ENCODE data around the gene PTPRE.

PTPRE gene

GRCh38 chr10:127897177-127897576 lies 9.7 kb upstream of the PTPRE start:
- Histone ChIP-seq H3K4me2 (ENCODE audit: low read depth, low read length, poor library complexity, severe bottlenecking) (no peak overlapping the region), H3K9me2 (replicated peaks; ENCODE audit: low read depth, low read length) (no peaks in the 10 kb centered on the region), H3K27me3 (ENCODE audit: insufficient read depth, low read length, poor library complexity, severe bottlenecking) (no peaks in the 10 kb centered on the region), H3K9ac (ENCODE audit: low read depth, low read length, poor library complexity, severe bottlenecking) (no peak overlapping the region), H3K9me3 (ENCODE audit: insufficient read depth, low read depth, low read length) (0 out of 2 replicates have a peak, but pooled peaks cover 4% of the 10 kb centered on the region), H3F3A (ENCODE audit: low read depth) (no peaks in the 10 kb centered on the region), H3K79me2 (ENCODE audit: insufficient read depth, low read length) (no peaks in the 10 kb centered on the region), H3K4me3 (ENCODE audit: low read length, poor library complexity, severe bottlenecking) (no peak overlapping the region), H4K20me1 (ENCODE audit: insufficient read depth, low read length, poor library complexity, severe bottlenecking) (no peaks in the 10 kb centered on the region), H3K4me1 (ENCODE audit: insufficient read depth, low read length, poor library complexity, severe bottlenecking) (no peaks in the 10 kb centered on the region), H3K36me3 (ENCODE audit: insufficient read depth, low read length) (no peaks in the 10 kb centered on the region), H2AFZ (ENCODE audit: low read length) (no peak overlapping the region)
- no peak for TF ChIP-seq EZH2phosphoT487 (IDR thresholded peaks at IDR 0.05; ENCODE audit: borderline replicate concordance)
- no peak for TF ChIP-seq CTCF (conservative IDR thresholded peaks at IDR 0.05; ENCODE audit: low read length)

DNA sequence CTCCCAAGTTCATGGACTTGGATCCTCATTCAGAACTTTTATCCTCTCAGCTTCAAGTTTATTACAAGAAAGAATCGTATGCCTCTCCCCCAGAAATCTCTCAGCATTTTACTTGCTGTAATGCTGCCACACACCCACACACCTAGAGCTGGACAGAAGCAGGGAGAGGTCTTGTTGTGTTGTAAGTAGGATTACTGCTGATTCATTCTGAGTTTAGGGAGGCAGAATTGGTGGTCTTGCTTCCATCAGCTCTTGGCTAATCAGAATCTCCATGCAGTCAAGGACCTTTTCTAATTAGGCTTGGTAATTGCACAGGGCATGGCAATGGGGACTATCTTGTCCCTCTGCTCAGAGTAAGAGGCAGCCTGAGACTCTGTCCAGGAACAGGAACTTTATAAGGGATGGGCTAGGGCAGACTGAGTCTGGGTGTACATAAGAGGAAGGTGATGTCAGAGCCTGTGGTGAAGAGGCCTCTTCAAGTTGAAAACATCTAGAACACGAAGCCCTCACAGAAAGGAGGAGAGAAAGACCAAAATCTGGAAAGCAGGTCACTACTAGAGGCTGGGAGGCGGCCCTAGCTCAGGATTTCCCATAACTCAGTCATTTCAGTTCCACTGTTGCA lies 7.0 kb upstream of the PTPRE start:
- Histone ChIP-seq H3K4me1 (ENCODE audit: insufficient read depth, low read length, poor library complexity, severe bottlenecking) (no peaks in the 10 kb centered on the region), H2AFZ (ENCODE audit: low read length) (no peak overlapping the region), H3K9ac (ENCODE audit: low read depth, low read length, poor library complexity, severe bottlenecking) (no peak overlapping the region), H3K4me2 (ENCODE audit: low read depth, low read length, poor library complexity, severe bottlenecking) (no peak overlapping the region), H3K9me3 (ENCODE audit: insufficient read depth, low read depth, low read length) (0 out of 2 replicates have a peak, but pooled peaks cover 4% of the 10 kb centered on the region), H3K27me3 (ENCODE audit: insufficient read depth, low read length, poor library complexity, severe bottlenecking) (no peaks in the 10 kb centered on the region), H3K9me2 (replicated peaks; ENCODE audit: low read depth, low read length) (no peaks in the 10 kb centered on the region), H4K20me1 (ENCODE audit: insufficient read depth, low read length, poor library complexity, severe bottlenecking) (no peaks in the 10 kb centered on the region), H3K36me3 (ENCODE audit: insufficient read depth, low read length) (no peaks in the 10 kb centered on the region), H3F3A (ENCODE audit: low read depth) (no peaks in the 10 kb centered on the region), H3K79me2 (ENCODE audit: insufficient read depth, low read length) (no peaks in the 10 kb centered on the region), H3K4me3 (ENCODE audit: low read length, poor library complexity, severe bottlenecking) (no peak overlapping the region)
- TF ChIP-seq EZH2phosphoT487 (IDR thresholded peaks at IDR 0.05; ENCODE audit: borderline replicate concordance) (no peak), CTCF (conservative IDR thresholded peaks at IDR 0.05; ENCODE audit: low read length) (no peak)

DNA sequence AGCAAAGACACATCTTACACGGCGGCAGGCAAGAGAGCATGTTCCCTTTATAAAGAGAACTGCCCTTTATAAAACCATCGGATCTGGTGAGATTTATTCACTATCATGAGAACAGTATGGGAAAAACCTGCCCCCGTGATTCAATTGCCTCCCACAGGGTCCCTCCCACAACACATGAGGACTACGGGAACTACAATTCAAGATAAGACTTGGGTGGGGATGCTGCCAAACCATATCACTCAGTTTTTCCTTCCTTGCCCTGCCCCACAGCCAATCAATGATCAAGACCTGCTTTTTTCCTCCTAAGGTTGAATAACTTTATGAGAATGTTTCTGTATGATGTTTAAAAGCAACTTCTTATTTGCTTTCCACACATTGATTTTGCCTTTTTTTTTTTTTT lies 3.1 kb upstream of the PTPRE start:
- H3K4me3 ChIP-seq (ENCODE audit: low read length, poor library complexity, severe bottlenecking) = no peak overlapping the region
- TF ChIP-seq EZH2phosphoT487 (IDR thresholded peaks at IDR 0.05; ENCODE audit: borderline replicate concordance) (no peak), CTCF (conservative IDR thresholded peaks at IDR 0.05; ENCODE audit: low read length) (no peak)
- H3K9me2 ChIP-seq (replicated peaks; ENCODE audit: low read depth, low read length) = no peaks in the 10 kb centered on the region
- H4K20me1 ChIP-seq (ENCODE audit: insufficient read depth, low read length, poor library complexity, severe bottlenecking) = no peaks in the 10 kb centered on the region
- no peak overlapping the region for H2AFZ ChIP-seq (ENCODE audit: low read length)
- no peaks in the 10 kb centered on the region for H3K36me3 ChIP-seq (ENCODE audit: insufficient read depth, low read length)
- no peak overlapping the region for H3K4me2 ChIP-seq (ENCODE audit: low read depth, low read length, poor library complexity, severe bottlenecking)
- no peaks in the 10 kb centered on the region for H3F3A ChIP-seq (ENCODE audit: low read depth)
- H3K9ac ChIP-seq (ENCODE audit: low read depth, low read length, poor library complexity, severe bottlenecking) = no peak overlapping the region
- H3K4me1 ChIP-seq (ENCODE audit: insufficient read depth, low read length, poor library complexity, severe bottlenecking) = no peaks in the 10 kb centered on the region
- no peaks in the 10 kb centered on the region for H3K9me3 ChIP-seq (ENCODE audit: insufficient read depth, low read depth, low read length)
- H3K27me3 ChIP-seq (ENCODE audit: insufficient read depth, low read length, poor library complexity, severe bottlenecking) = peaks cover 8% of the 10 kb centered on the region
- H3K79me2 ChIP-seq (ENCODE audit: insufficient read depth, low read length) = no peaks in the 10 kb centered on the region

All from Loucy (cell line).